Muscle of back (tissue), 13 donors: ENCODE results near the gene ARHGAP9. TPM values are rescaled to one million over a fixed set of nuclear protein-coding genes. Genes with fewer than 3 reads are reported as not detected.
A peak's percentile ranks its signal among the peaks of the same experiment; 100 is the strongest.

Experiments
- DNase-seq, 3 donors: peaks; one replicate each; pipeline versions ENCODE4 v3.0.0 to v3.0.0-alpha.2; 2013
- long read RNA-seq, 9 donors: transcript quantifications; one replicate each; lab custom pipeline, GENCODE V29; 2026
- polyA plus RNA-seq, 10 donors: library from polyadenylated mRNA; unstranded; fragments of 120-200 nt; gene quantifications; one replicate each; pipeline ENCODE4 v1.2.1, GENCODE V29; 2013; ENCODE audit not compliant: insufficient read length in 10 of 10

Gene ARHGAP9
- polyA plus RNA-seq: 10 to 100 TPM in 1 of 10 donors, 1 to 10 TPM in 9; 3.5 to 10.6 (median 6.6) TPM
- long read RNA-seq, donor 1: 0 reads
- long read RNA-seq, donor 2, partial matches to known transcripts: 28 of 28 reads
- long read RNA-seq, donor 2, other reads (novel, unspliced or antisense): 0 of 28 reads
- long read RNA-seq, donor 3: 0 reads
- long read RNA-seq, donor 4, partial matches to known transcripts: 30 of 30 reads
- long read RNA-seq, donor 4, other reads (novel, unspliced or antisense): 0 of 30 reads
- long read RNA-seq, donor 5, partial matches to known transcripts: 32 of 41 reads
- long read RNA-seq, donor 5, other reads (novel, unspliced or antisense): 9 of 41 reads
- long read RNA-seq, donor 6, partial matches to known transcripts: 40 of 51 reads
- long read RNA-seq, donor 6, other reads (novel, unspliced or antisense): 11 of 51 reads
- long read RNA-seq, donor 7, partial matches to known transcripts: 37 of 38 reads
- long read RNA-seq, donor 7, other reads (novel, unspliced or antisense): 0 of 38 reads
- long read RNA-seq, donor 8, partial matches to known transcripts: 13 of 18 reads
- long read RNA-seq, donor 8, other reads (novel, unspliced or antisense): 5 of 18 reads
- long read RNA-seq, donor 9: 0 reads

- no peak for DNase-seq
These were observed at the start of gene ARHGAP9 for GRCh38 chr12:57479376-57480115. ARHGAP9 (minus strand) TSS chr12:57479866; CDS start chr12:57479406, 460 bp downstream.

- DNase-seq: no peak
These were observed 49.3 kb upstream of the ARHGAP9 start for GRCh38 chr12:57528831-57529555.

DNA sequence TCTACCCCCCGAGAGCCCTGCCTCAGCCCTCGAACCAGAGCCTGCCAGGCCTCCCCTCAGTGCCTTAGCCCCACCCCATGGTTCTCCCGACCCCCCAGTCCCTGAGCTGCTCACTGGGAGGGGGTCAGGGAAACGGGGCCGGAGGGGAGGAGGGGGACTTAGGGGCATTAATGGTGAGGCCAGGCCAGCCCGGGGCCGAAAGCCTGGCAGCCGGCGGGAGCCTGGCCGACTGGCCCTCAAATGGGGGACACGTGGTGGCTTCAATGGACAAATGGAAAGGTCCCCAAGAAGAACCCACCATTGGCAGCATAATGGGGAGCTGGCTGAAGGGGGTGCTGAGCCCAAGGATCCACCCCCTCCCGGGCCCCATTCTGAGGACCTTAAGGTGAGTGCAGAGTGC, 48.5 kb upstream of the ARHGAP9 start:
- DNase-seq: no peak

GRCh38 chr12:57527184-57527583, 47.5 kb upstream of the ARHGAP9 start:
- DNase-seq: no peak

GRCh38 chr12:57526477-57527126, 46.9 kb upstream of the ARHGAP9 start:
- no peak for DNase-seq

DNA sequence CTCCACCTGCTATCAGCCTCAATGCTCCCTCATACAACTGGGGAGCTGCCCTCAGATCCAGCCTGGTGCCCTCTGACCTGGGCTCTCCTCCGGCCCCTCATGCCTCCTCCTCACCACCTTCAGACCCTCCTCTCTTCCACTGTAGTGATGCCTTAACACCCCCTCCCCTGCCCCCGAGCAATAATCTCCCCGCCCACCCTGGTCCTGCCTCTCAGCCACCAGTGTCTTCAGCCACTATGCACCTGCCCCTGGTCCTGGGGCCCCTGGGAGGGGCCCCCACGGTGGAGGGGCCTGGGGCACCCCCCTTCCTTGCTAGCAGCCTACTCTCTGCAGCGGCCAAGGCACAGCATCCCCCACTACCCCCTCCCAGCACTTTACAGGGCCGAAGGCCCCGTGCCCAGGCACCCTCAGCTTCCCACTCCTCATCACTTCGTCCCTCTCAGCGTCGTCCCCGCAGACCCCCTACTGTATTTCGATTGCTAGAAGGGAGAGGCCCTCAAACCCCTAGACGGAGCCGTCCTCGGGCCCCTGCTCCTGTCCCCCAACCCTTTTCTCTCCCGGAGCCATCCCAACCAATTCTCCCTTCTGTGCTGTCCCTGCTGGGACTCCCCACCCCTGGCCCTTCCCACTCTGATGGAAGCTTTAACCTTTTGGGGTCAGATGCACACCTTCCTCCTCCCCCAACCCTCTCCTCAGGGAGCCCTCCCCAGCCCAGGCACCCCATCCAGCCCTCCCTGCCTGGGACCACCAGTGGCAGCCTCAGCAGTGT, 46.1 kb upstream of the ARHGAP9 start:
- DNase-seq: no peak

DNA sequence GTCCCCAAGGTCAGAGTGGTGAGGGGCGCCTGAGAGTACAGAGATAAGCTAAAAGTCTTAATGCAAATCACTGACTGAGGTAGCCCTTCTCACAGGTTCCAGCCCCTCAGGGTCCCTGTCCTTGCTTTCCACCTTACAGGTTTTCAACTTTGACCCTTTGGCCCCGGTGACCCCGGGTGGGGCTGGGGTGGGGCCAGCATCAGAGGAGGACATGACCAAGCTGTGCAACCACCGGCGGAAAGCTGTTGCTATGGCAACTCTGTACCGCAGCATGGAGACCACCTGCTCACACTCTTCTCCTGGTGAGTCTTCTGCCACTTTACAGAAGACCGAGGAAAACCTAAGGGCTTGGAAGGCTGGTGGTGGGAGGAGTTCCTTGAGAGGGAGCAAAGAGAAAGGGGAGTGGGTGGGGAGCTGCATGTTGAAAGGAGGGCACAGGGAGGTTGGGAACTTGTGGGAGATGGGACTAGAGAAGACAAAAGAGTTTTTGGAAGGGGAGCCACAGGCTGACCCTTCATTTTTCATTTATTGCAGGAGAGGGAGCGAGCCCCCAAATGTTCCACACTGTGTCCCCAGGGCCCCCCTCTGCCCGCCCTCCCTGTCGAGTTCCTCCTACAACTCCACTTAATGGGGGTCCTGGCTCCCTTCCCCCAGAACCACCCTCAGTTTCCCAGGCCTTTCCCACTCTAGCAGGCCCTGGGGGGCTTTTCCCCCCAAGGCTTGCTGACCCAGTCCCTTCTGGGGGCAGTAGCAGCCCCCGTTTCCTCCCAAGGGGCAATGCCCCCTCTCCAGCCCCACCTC, 45.3 kb upstream of the ARHGAP9 start:
- no peak for DNase-seq

DNA sequence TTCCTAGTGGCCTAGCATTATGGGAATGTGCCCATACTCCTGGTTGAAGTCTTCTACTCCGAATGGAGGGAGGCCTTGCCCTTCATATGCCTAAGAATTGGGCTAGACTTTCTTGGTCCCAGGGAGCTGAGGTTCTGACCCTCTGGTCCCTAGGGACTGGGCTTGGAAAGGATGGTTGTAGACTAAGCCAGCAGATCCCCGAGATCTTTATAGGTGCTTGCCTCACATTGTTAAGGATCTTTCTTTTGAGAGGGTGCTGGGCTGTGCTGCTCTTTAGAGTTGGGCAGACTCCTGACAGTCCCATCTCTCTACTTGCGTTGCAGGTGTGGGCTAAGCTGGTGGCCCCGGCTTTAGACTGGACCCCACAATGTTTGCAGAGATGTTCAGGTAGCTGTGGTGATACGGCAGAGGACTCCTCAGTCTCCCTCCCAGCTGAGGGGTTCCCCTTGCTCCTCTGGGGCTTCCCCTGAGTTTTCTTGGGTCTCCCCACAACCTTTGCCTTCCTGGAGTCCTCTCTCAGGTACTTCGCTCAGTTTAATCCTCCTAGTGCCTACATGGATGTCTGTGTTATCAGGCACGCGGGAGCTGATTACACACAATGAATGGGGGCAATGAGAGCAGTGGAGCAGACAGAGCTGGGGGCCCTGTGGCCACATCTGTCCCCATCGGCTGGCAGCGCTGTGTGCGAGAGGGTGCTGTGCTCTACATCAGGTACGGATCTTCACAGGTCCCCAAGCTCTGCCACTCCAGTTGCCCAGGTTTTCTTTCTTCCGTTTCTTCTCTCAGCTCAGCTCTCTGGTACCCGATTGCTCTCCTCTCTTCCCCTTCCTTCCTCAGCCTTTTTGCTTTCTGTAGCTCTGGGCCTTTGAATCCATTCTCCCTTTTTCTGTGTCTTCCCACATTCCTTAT, 44.3 kb upstream of the ARHGAP9 start:
- DNase-seq: no peak

GRCh38 chr12:57522887-57523705, 43.4 kb upstream of the ARHGAP9 start:
- peak; percentile 50 to 90 (median 77) for DNase-seq

GRCh38 chr12:57522011-57522886, 42.6 kb upstream of the ARHGAP9 start, which contains the start of gene MBD6:
MBD6 (plus strand) TSS chr12:57522824; CDS start chr12:57524304, 1,480 bp downstream.
- peak; percentile 89 to 94 (median 92) for DNase-seq

GRCh38 chr12:57521525-57522010, 41.9 kb upstream of the ARHGAP9 start:
- peak; percentile 51 to 81 (median 53) for DNase-seq

GRCh38 chr12:57520053-57520818, 40.6 kb upstream of the ARHGAP9 start, which contains the start of gene DDIT3:
DDIT3 (minus strand) TSS chr12:57520514; CDS start chr12:57517406, 3,108 bp downstream.
- DNase-seq: peak; percentile 99

- DNase-seq: peak in 2 of 3 donors; percentile 21 to 30
These were observed 40.1 kb upstream of the ARHGAP9 start for GRCh38 chr12:57519796-57520052.

GRCh38 chr12:57518920-57519795, 39.5 kb upstream of the ARHGAP9 start:
- DNase-seq: no peak
